BJ (cell line): ENCODE results near the gene NRIP1. TPM values are rescaled to one million over a fixed set of nuclear protein-coding genes. Genes with fewer than 3 reads are reported as not detected.
"Not testable (repeated sequence)": the region's sequence is repeated elsewhere in the genome, so short reads cannot be mapped to it uniquely, and the experiment has no call there.

ENCODE experiments used
- CTCF ChIA-PET: fragments of 350-600 bp; formaldehyde crosslinking; extraction: SDS; loops from one replicate; lab custom pipeline; 2021; ENCODE audit warnings: antibody characterized with exemption, inconsistent platforms; lab: Yijun Ruan, JAX
- POLR2A ChIA-PET: fragments of 300-600 bp; sonication (Branson Sonifier 250); formaldehyde crosslinking; extraction: SDS; loops from one replicate; lab custom pipeline; 2021; ENCODE audit warnings: antibody characterized with exemption; lab: Charles Lee
- DNase-seq: peaks from one replicate; pipeline ENCODE4 v3.0.0-alpha.2; 2011; ENCODE audit warnings: low read depth
- H3K27me3 ChIP-seq: 2 replicates; pipeline ENCODE4 v1.6.0; 2011; ENCODE audit warnings: low read length; ENCODE audit not compliant: control insufficient read depth, insufficient read depth
- H3K36me3 ChIP-seq: 2 replicates; pipeline ENCODE4 v1.5.1; 2011; ENCODE audit warnings: low read length; ENCODE audit not compliant: control insufficient read depth, insufficient read depth
- H3K4me3 ChIP-seq: 2 replicates; pipeline ENCODE4 v1.5.1; 2011; ENCODE audit warnings: low read depth, mild to moderate bottlenecking, control low read depth, low read length
- CTCF ChIP-seq: IDR thresholded peaks from 2 replicates; pipeline ENCODE4 v1.5.1; 2011; ENCODE audit warnings: low read depth, mild to moderate bottlenecking, control low read depth, inconsistent platforms, low read length, moderate library complexity; ENCODE audit not compliant: insufficient read depth
- polyA plus RNA-seq: library from polyadenylated mRNA; depleted of rRNA; stranded (reverse); fragments of >200 nt; gene quantifications from 2 replicates; pipeline ENCODE4 v1.2.3, GENCODE V29; 2011

The NRIP1 gene
- polyA plus RNA-seq, 1 experiment = 5.2 TPM

- TF ChIP-seq CTCF = no peak
- Histone ChIP-seq H3K4me3 (no peak overlapping the region), H3K36me3 (no peaks in the 10 kb centered on the region), H3K27me3 (no peaks in the 10 kb centered on the region)
- CTCF ChIA-PET = no interaction called here
- peak; percentile 33 for DNase-seq
- POLR2A ChIA-PET = no interaction called here
Observed at GRCh38 chr21:15034126-15034853, 30.5 kb downstream of the NRIP1 start.

DNA sequence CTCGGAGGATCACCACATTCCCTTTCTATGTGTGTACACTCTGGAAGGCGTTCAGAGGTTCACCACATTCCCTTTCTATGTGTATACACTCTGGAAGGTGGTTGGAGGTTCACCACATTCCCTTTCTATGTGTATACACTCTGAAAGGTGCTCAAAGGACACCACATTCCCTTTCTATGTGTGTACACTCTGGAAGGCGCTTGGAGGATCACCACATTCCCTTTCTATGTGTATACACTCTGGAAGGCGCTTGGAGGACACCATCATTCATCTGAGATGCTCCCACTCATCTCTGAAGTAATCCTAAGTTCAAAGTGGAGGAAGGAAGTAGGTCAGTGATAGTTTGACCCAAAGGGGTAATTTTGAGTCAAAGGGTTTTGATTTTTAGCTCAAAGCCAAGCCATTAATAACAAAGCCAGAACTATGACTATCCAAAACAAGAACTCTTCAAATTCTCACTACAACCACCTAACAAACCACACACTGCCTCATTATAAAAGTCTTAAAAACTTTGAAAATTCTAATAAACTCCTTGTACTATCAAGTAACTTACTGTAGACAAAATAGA lies 32.9 kb downstream of the NRIP1 start:
- no peak for TF ChIP-seq CTCF
- Histone ChIP-seq H3K4me3 (no peak overlapping the region), H3K27me3 (no peaks in the 10 kb centered on the region), H3K36me3 (no peaks in the 10 kb centered on the region)
- POLR2A ChIA-PET = no interaction called here
- no peak for DNase-seq
- CTCF ChIA-PET = no interaction called here

DNA sequence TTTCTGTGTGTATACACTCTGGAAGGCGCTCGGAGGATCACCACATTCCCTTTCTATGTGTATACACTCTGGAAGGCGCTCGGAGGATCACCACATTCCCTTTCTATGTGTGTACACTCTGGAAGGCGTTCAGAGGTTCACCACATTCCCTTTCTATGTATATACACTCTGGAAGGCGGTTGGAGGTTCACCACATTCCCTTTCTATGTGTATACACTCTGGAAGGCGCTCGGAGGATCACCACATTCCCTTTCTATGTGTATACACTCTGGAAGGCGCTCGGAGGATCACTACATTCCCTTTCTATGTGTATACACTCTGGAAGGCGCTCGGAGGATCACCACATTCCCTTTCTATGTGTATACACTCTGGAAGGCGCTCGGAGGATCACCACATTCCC lies 33.4 kb downstream of the NRIP1 start:
- DNase-seq = not testable (repeated sequence)

GRCh38 chr21:15030861-15031260 lies 33.9 kb downstream of the NRIP1 start:
- CTCF ChIA-PET, H3K4me3 ChIP-seq, H3K27me3 ChIP-seq, H3K36me3 ChIP-seq, DNase-seq, POLR2A ChIA-PET: not testable (repeated sequence)

More for the DNA sequence above, 33.4 kb downstream of the NRIP1 start:
- H3K36me3 ChIP-seq, POLR2A ChIA-PET, CTCF ChIA-PET, H3K27me3 ChIP-seq, H3K4me3 ChIP-seq: not testable (repeated sequence)

- ChIA-PET CTCF (no interaction called here), POLR2A (no interaction called here)
- no peak for TF ChIP-seq CTCF
- Histone ChIP-seq H3K36me3 (no peaks in the 10 kb centered on the region), H3K27me3 (no peaks in the 10 kb centered on the region), H3K4me3 (no peak overlapping the region)
- no peak for DNase-seq
Observed at GRCh38 chr21:15029077-15029476, 35.7 kb downstream of the NRIP1 start.

- ChIA-PET CTCF (no interaction called here), POLR2A (no interaction called here)
- no peak for DNase-seq
- H3K4me3 ChIP-seq = no peak overlapping the region
- TF ChIP-seq CTCF = no peak
- no peaks in the 10 kb centered on the region for H3K36me3 ChIP-seq
- no peaks in the 10 kb centered on the region for H3K27me3 ChIP-seq
Observed at GRCh38 chr21:15028186-15028585, 36.6 kb downstream of the NRIP1 start.
